GM19455 (cell line): Measurements from ENCODE around the gene WRAP53.
A peak's percentile ranks its signal among the peaks of the same experiment; 100 is the strongest.

Source experiments
- ATAC-seq: cut with Tn5 transposase; IDR thresholded peaks from one replicate; pipeline ENCODE4 v1.9.1; 2021; ENCODE audit not compliant: unreplicated experiment

Gene WRAP53

GRCh38 chr17:7677388-7678067 is 10.7 kb upstream of the WRAP53 start:
- no peak for ATAC-seq

- no peak for ATAC-seq
Observed at GRCh38 chr17:7684851-7685532, 3.3 kb upstream of the WRAP53 start.

- peak; percentile 51 for ATAC-seq
Observed at GRCh38 chr17:7685533-7686221, 2.6 kb upstream of the WRAP53 start.

- ATAC-seq: peak; percentile 43
Observed at GRCh38 chr17:7686222-7687071, 1.8 kb upstream of the WRAP53 start.

GRCh38 chr17:7687072-7687907 is 987 bp upstream of the WRAP53 start, which contains the start of gene TP53:
TP53 (minus strand) TSS chr17:7687490; CDS start chr17:7676594, 10,896 bp downstream.
- ATAC-seq: no peak

- no peak for ATAC-seq
Observed at GRCh38 chr17:7688808-7689316, 585 bp downstream of the WRAP53 start.

- ATAC-seq: no peak
Observed at GRCh38 chr17:7695586-7695985, 7.3 kb downstream of the WRAP53 start.

GRCh38 chr17:7697828-7698588 is 9.7 kb downstream of the WRAP53 start:
- ATAC-seq: no peak

GRCh38 chr17:7700510-7700909 is 12.2 kb downstream of the WRAP53 start:
- ATAC-seq: no peak

- ATAC-seq: no peak
Observed at GRCh38 chr17:7701681-7702080, 13.4 kb downstream of the WRAP53 start.

- no peak for ATAC-seq
Observed at GRCh38 chr17:7702776-7703175, 14.5 kb downstream of the WRAP53 start.

- ATAC-seq: no peak
Observed at GRCh38 chr17:7703584-7704479, 15.6 kb downstream of the WRAP53 start.

GRCh38 chr17:7704601-7705268 is 16.5 kb downstream of the WRAP53 start, which contains the start of gene EFNB3:
EFNB3 (plus strand) TSS chr17:7705202; CDS start chr17:7705599, 397 bp downstream.
- no peak for ATAC-seq

- ATAC-seq: no peak
Observed at GRCh38 chr17:7705269-7706255, 17.3 kb downstream of the WRAP53 start.

- no peak for ATAC-seq
Observed at GRCh38 chr17:7706631-7707354, 18.5 kb downstream of the WRAP53 start.

GRCh38 chr17:7707446-7707845 is 19.2 kb downstream of the WRAP53 start:
- ATAC-seq: no peak
